ENCODE results near the gene SSPN.

- TF ChIP-seq, protein P1, sequence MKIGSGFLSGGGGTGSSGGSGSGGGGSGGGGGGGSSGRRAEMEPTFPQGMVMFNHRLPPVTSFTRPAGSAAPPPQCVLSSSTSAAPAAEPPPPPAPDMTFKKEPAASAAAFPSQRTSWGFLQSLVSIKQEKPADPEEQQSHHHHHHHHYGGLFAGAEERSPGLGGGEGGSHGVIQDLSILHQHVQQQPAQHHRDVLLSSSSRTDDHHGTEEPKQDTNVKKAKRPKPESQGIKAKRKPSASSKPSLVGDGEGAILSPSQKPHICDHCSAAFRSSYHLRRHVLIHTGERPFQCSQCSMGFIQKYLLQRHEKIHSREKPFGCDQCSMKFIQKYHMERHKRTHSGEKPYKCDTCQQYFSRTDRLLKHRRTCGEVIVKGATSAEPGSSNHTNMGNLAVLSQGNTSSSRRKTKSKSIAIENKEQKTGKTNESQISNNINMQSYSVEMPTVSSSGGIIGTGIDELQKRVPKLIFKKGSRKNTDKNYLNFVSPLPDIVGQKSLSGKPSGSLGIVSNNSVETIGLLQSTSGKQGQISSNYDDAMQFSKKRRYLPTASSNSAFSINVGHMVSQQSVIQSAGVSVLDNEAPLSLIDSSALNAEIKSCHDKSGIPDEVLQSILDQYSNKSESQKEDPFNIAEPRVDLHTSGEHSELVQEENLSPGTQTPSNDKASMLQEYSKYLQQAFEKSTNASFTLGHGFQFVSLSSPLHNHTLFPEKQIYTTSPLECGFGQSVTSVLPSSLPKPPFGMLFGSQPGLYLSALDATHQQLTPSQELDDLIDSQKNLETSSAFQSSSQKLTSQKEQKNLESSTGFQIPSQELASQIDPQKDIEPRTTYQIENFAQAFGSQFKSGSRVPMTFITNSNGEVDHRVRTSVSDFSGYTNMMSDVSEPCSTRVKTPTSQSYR (CRISPR knock-in tag; IDR thresholded peaks at IDR 0.05), result no peak
- no peak for TF ChIP-seq NFE2L1 (CRISPR knock-in tag; IDR thresholded peaks at IDR 0.05)
These were observed 29.3 kb downstream of the SSPN start for GRCh38 chr12:26224657-26225056.
